ENCODE measurements around the gene ALOX12.

DNA sequence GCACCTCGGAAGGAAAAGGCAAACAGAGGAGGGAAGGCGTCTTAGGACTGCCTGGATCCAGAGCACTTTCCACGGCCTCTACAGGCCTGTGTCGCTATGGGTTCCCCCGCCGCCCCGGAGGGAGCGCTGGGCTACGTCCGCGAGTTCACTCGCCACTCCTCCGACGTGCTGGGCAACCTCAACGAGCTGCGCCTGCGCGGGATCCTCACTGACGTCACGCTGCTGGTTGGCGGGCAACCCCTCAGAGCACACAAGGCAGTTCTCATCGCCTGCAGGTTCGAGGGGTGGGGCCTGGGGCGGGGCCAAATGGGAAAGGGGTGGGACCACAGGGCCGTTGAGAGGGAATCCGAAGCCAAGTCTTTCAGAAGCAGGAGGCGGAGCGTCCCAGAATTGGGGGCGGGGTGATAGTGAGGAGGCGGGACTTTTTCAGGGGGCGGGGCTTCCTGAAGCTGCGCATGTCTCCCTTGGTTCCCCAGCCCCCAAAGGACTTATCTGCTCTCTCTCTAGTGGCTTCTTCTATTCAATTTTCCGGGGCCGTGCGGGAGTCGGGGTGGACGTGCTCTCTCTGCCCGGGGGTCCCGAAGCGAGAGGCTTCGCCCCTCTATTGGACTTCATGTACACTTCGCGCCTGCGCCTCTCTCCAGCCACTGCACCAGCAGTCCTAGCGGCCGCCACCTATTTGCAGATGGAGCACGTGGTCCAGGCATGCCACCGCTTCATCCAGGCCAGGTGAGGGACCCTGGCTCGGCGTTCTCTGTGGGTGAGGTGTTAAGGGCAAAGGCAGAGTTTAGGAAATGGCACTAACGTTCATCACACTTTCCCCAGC lies 27.9 kb downstream of the ALOX12 start:
- TF ChIP-seq, protein P1, sequence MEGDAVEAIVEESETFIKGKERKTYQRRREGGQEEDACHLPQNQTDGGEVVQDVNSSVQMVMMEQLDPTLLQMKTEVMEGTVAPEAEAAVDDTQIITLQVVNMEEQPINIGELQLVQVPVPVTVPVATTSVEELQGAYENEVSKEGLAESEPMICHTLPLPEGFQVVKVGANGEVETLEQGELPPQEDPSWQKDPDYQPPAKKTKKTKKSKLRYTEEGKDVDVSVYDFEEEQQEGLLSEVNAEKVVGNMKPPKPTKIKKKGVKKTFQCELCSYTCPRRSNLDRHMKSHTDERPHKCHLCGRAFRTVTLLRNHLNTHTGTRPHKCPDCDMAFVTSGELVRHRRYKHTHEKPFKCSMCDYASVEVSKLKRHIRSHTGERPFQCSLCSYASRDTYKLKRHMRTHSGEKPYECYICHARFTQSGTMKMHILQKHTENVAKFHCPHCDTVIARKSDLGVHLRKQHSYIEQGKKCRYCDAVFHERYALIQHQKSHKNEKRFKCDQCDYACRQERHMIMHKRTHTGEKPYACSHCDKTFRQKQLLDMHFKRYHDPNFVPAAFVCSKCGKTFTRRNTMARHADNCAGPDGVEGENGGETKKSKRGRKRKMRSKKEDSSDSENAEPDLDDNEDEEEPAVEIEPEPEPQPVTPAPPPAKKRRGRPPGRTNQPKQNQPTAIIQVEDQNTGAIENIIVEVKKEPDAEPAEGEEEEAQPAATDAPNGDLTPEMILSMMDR (IDR thresholded peaks at IDR 0.05; ENCODE audit: low read length) = no peak
- no peak for TF ChIP-seq EZH2 (IDR thresholded peaks at IDR 0.05; ENCODE audit: borderline replicate concordance, low read length)

Measured in OCI-LY1 (cell line).